IMR-90 (cell line): Measurements from ENCODE around the gene PPIL4. TPM values are rescaled to one million over a fixed set of nuclear protein-coding genes. Genes with fewer than 3 reads are reported as not detected.

Experiments
- ATAC-seq: fragments of 200-7000 bp; cut with Tn5 transposase; 2 replicates; pipeline ENCODE4 v1.9.1; 2020; ENCODE audit warnings: low read depth, mild to moderate bottlenecking, moderate library complexity
- BruUV-seq: library from RNA; stranded (reverse); fragments of 400-500 nt; replicated peaks from 2 replicates; lab custom pipeline; 2021; lab: Mats Ljungman, UMichigan
- CTCF ChIA-PET: fragments of 300-600 bp; formaldehyde crosslinking; extraction: SDS; loops from one replicate; lab custom pipeline; 2021; ENCODE audit warnings: antibody characterized with exemption; lab: Yijun Ruan, JAX
- POLR2A ChIA-PET: fragments of 300-600 bp; sonication (Branson Sonifier 250); formaldehyde crosslinking; loops from one replicate; lab custom pipeline; 2022; ENCODE audit warnings: antibody characterized with exemption; ENCODE audit not compliant: unreplicated experiment; lab: Charles Lee
- DNase-seq: peaks from one replicate; pipeline ENCODE4 v3.0.0; 2013
- H2AFZ ChIP-seq: replicated peaks from 2 replicates; pipeline ENCODE3; 2013; ENCODE audit warnings: low read length, mild to moderate bottlenecking; ENCODE audit not compliant: poor library complexity
- H2AK5ac ChIP-seq: 2 replicates; pipeline ENCODE4 v1.6.1; 2013; ENCODE audit warnings: low read depth, low read length, inconsistent platforms
- H2AK9ac ChIP-seq: replicated peaks from 2 replicates; pipeline ENCODE3; 2013; ENCODE audit warnings: mild to moderate bottlenecking, low read depth, low read length, moderate library complexity; ENCODE audit not compliant: poor library complexity
- H2BK120ac ChIP-seq: 2 replicates; pipeline ENCODE4 v1.6.1; 2013; ENCODE audit warnings: low read depth, low read length, inconsistent platforms
- H2BK15ac ChIP-seq: 3 replicates; pipeline ENCODE4 v1.6.1; 2013; ENCODE audit warnings: low read depth, low read length, inconsistent platforms
- H2BK20ac ChIP-seq: 2 replicates; pipeline ENCODE4 v1.6.1; 2013; ENCODE audit warnings: low read depth, mild to moderate bottlenecking, inconsistent platforms, low read length, moderate library complexity
- H2BK5ac ChIP-seq: 2 replicates; pipeline ENCODE4 v1.6.1; 2013; ENCODE audit warnings: mild to moderate bottlenecking, low read depth, low read length, inconsistent platforms; ENCODE audit not compliant: poor library complexity, severe bottlenecking
- H3K14ac ChIP-seq: replicated peaks from 2 replicates; pipeline ENCODE4 v1.6.1; 2013; ENCODE audit warnings: low read depth, low read length, inconsistent platforms
- H3K18ac ChIP-seq: 2 replicates; pipeline ENCODE4 v1.6.1; 2013; ENCODE audit warnings: low read depth, low read length, control low read depth
- H3K23ac ChIP-seq: 2 replicates; pipeline ENCODE4 v1.6.1; 2013; ENCODE audit warnings: low read depth, low read length, inconsistent platforms
- H3K27ac ChIP-seq: 2 replicates; pipeline ENCODE4 v1.5.1; 2013; ENCODE audit warnings: mild to moderate bottlenecking, control low read depth, low read length; ENCODE audit not compliant: insufficient read depth
- H3K27me3 ChIP-seq: 2 replicates; pipeline ENCODE4 v1.6.1; 2013; ENCODE audit warnings: low read length; ENCODE audit not compliant: control insufficient read depth, insufficient read depth
- H3K36me3 ChIP-seq: 2 replicates; pipeline ENCODE4 v1.6.1; 2013; ENCODE audit warnings: low read length, mixed read lengths; ENCODE audit not compliant: control insufficient read depth, insufficient read depth
- H3K4ac ChIP-seq: 2 replicates; pipeline ENCODE4 v1.6.1; 2013; ENCODE audit warnings: low read depth, low read length, inconsistent platforms
- H3K4me1 ChIP-seq: 2 replicates; pipeline ENCODE4 v1.6.1; 2013; ENCODE audit warnings: low read length, mixed read lengths; ENCODE audit not compliant: control insufficient read depth, insufficient read depth
- H3K4me2 ChIP-seq: 2 replicates; pipeline ENCODE4 v1.6.1; 2013; ENCODE audit warnings: low read depth, mild to moderate bottlenecking, control low read depth, low read length, moderate library complexity
- H3K4me3 ChIP-seq: 2 replicates; pipeline ENCODE4 v1.5.1; 2013; ENCODE audit warnings: low read depth, mild to moderate bottlenecking, control low read depth, low read length, moderate library complexity; ENCODE audit not compliant: insufficient read depth
- H3K56ac ChIP-seq: 2 replicates; pipeline ENCODE4 v1.6.1; 2013; ENCODE audit warnings: low read length, inconsistent platforms; ENCODE audit not compliant: insufficient read depth; ENCODE audit errors: extremely low read depth
- H3K79me1 ChIP-seq, 2 experiments: 2 replicates each; pipeline ENCODE4 v1.6.1; 2013; ENCODE audit warnings: low read length in 2 of 2, inconsistent platforms in 1 of 2, low read depth in 1 of 2
- H3K9ac ChIP-seq: 2 replicates; pipeline ENCODE4 v1.6.1; 2013; ENCODE audit warnings: low read depth, low read length, control low read depth
- H3K9me1 ChIP-seq: 2 replicates; pipeline ENCODE4 v1.6.1; 2013; ENCODE audit warnings: low read length, inconsistent platforms; ENCODE audit not compliant: insufficient read depth
- H3K9me3 ChIP-seq: 2 replicates; pipeline ENCODE4 v1.6.1; 2013; ENCODE audit warnings: low read length; ENCODE audit not compliant: control insufficient read depth, insufficient read depth
- H4K20me1 ChIP-seq: 2 replicates; pipeline ENCODE4 v1.6.1; 2013; ENCODE audit warnings: low read length, inconsistent platforms; ENCODE audit not compliant: insufficient read depth
- H4K5ac ChIP-seq: 2 replicates; pipeline ENCODE4 v1.6.1; 2013; ENCODE audit warnings: mild to moderate bottlenecking, low read depth, low read length, control low read depth
- H4K8ac ChIP-seq, 2 experiments: 2 replicates each; pipeline ENCODE4 v1.6.1; 2013; ENCODE audit warnings: low read depth in 2 of 2, low read length in 2 of 2, control low read depth in 1 of 2, inconsistent platforms in 1 of 2
- H4K91ac ChIP-seq: 2 replicates; pipeline ENCODE4 v1.6.1; 2013; ENCODE audit warnings: low read depth, low read length, inconsistent platforms; ENCODE audit not compliant: insufficient read depth
- FOS ChIP-seq: fragments of 150-350 bp; IDR thresholded peaks from 2 replicates; pipeline ENCODE4 v1.6.1; 2016; ENCODE audit warnings: low read depth, low read length
- MAFK ChIP-seq: IDR thresholded peaks from 2 replicates; pipeline ENCODE4 v1.6.1; 2012; ENCODE audit warnings: low read depth, low read length, improper control_type of control experiment
- RAD21 ChIP-seq: IDR thresholded peaks from 2 replicates; pipeline ENCODE4 v1.6.1; 2012; ENCODE audit warnings: low read length, improper control_type of control experiment
- RFX5 ChIP-seq: IDR thresholded peaks from 2 replicates; pipeline ENCODE4 v1.8.0; 2012; ENCODE audit warnings: low read depth, mild to moderate bottlenecking, low read length, moderate library complexity
- WGBS, 2 experiments: methylation state at CpG; one replicate each; pipeline versions ENCODE4 v1.1.5 to v1.1.7; 2013; ENCODE audit warnings: missing lambda C conversion rate in 2 of 2; ENCODE audit not compliant: insufficient read length in 1 of 2; ENCODE audit errors: extremely low coverage in 2 of 2; 5-methylcytosine and 5-hydroxymethylcytosine counted together
- dilution Hi-C: fragments of 300-500 bp; cut with HindIII; formaldehyde crosslinking; loops from one replicate; pipeline ENCODE4 v1.14.3; 2018; ENCODE audit warnings: low sequenced_read_pairs; ENCODE audit not compliant: unreplicated experiment
- in situ Hi-C: fragments of 300-500 bp; cut with MboI; formaldehyde crosslinking; loops from 3 replicates; pipeline ENCODE4 v1.14.3; 2019; ENCODE audit warnings: low sequenced_read_pairs, inconsistent platforms, mixed read lengths
- intact Hi-C: fragments of 100-400 bp; cut with micrococcal nuclease; formaldehyde crosslinking; loops from 2 replicates; pipeline ENCODE4 v1.10.0; 2022
- polyA plus RNA-seq, 3 experiments: library from polyadenylated mRNA; depleted of rRNA; stranded (reverse); fragments of >200 nt; gene quantifications; 2 replicates each; pipeline ENCODE4 v1.2.3, GENCODE V29; 2012; ENCODE audit warnings: low replicate concordance in 1 of 3
- total RNA-seq: library from RNA; depleted of rRNA; stranded (reverse); fragments of >200 nt; gene quantifications from 2 replicates; pipeline ENCODE4 v1.2.3, GENCODE V29; 2012

PPIL4 gene
- total and polyA plus RNA-seq, 2 of the 4 experiments (the other 2 are of a cell fraction) = 10.6 to 13.3 TPM

GRCh38 chr6:149464411-149464810 is 81.4 kb downstream of the PPIL4 start:
- CTCF ChIA-PET = no interaction called here
- no TSS peak for BruUV-seq

More at GRCh38 chr6:149464411-149464810, 81.4 kb downstream of the PPIL4 start:
- DNase-seq (no peak), ATAC-seq (peak; percentile 18; the same call in 1 of the 2 replicates)
- peak overlapping the region; percentile 16; the same call in 1 of the 2 replicates for H3K4ac ChIP-seq
- H3K27ac ChIP-seq = no peak overlapping the region
- H4K5ac ChIP-seq = no peak overlapping the region
- 0 out of 2 replicates have a peak, but pooled peaks cover 4% of the 10 kb centered on the region for H3K9me1 ChIP-seq
- no peak overlapping the region for H2BK15ac ChIP-seq
- TF ChIP-seq RAD21 (no peak), MAFK (no peak), FOS (no peak), RFX5 (no peak)
- dilution Hi-C loops = no loop called here
- H3K79me1 ChIP-seq = no peaks in the 10 kb centered on the region
- H3K4me2 ChIP-seq = no peak overlapping the region
- 0 out of 2 replicates have a peak overlapping the region, but pooled peaks have one; percentile 13 for H3K14ac ChIP-seq
- H4K20me1 ChIP-seq = no peaks in the 10 kb centered on the region
- H3K9ac ChIP-seq = no peak overlapping the region
- intact Hi-C loops = no loop called here
- H3K27me3 ChIP-seq = peaks cover 6% of the 10 kb centered on the region; the same call in 1 of the 2 replicates
- no peak overlapping the region for H3K56ac ChIP-seq
- no peak overlapping the region for H4K91ac ChIP-seq
- H3K9me3 ChIP-seq = no peaks in the 10 kb centered on the region
- H3K18ac ChIP-seq = no peak overlapping the region; the same call in 1 of the 2 replicates
- POLR2A ChIA-PET = no interaction called here
- no peak overlapping the region for H2BK20ac ChIP-seq
- H2AK5ac ChIP-seq = peak overlapping the region; percentile 23; the same call in 1 of the 2 replicates
- WGBS, 2 experiments = 50% methylated on average over 2 of the region's 8 CpGs; no CpG with 5 or more reads in 1 of the 2 experiments
- peaks cover 8% of the 10 kb centered on the region for H3K4me1 ChIP-seq
- H3K4me3 ChIP-seq = no peak overlapping the region
- H2BK120ac ChIP-seq = no peak overlapping the region
- H3K23ac ChIP-seq = no peak overlapping the region
- H2AFZ ChIP-seq = peak overlapping the region; percentile 28
- H2AK9ac ChIP-seq = no peak overlapping the region
- no peak overlapping the region for H4K8ac ChIP-seq
- in situ Hi-C loops = no loop called here
- H3K36me3 ChIP-seq = no peaks in the 10 kb centered on the region
- no peak overlapping the region for H2BK5ac ChIP-seq
